ENCODE data around the gene PRSS57. TPM values are rescaled to one million over a fixed set of nuclear protein-coding genes. Genes with fewer than 3 reads are reported as not detected.
"Not testable (repeated sequence)": the region's sequence is repeated elsewhere in the genome, so short reads cannot be mapped to it uniquely, and the experiment has no call there.

PRSS57 gene
- total and polyA plus RNA-seq, 5 donors: not detected

DNA sequence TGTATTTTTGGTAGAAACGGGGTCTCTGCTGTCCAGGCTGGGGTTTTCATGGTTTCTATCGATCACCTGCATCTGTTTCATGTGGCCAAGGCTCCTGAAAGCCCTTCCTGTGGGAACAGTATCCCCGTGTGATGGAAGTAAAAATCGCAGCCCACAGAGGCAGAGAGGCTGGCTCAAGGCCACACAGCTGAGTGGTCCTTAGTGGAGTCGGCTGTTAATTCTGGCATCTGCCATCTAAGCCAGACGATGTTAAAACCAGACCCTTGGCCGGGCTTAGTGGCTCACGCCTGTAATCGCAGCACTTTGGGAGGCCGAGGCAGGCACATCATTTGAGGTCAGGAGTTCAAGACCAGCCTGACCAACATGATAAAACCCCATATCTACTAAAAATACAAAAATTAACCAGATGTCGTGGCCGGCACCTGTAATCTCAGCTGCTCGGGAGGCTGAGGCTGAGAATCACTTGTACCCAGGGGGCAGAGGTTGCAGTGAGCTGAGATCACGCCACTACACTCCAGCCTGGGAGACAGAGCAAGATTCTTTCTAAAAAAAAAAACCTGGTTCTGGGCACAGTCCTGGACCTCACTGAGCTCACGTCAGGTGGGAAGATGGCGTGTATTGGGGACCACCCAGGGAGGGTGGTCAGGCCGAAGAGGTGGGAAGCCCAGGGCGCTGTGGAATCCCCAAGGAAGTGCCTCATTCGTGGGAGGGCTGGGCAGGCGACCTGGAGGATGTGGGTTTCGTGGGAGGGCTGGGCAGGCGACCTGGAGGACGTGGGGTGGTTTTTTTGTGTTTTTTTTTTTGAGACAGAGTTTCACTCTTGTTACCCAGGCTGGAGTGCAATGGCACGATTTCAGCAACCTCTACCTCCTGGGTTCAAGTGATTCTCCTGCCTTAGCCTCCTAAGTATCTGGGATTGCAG, 37.2 kb upstream of the PRSS57 start:
- no peak overlapping the region for H3K27ac ChIP-seq (ENCODE audit: low read length)
- WGBS: 75% methylated on average over 24 of the region's 24 CpGs
- intact Hi-C loops (cut with DNase I): loop anchor here in 1 of 4 donors (5.0 kb wide), 1 partner anchor 65 kb away; no protein-coding TSS in a partner anchor
- H3K9me3 ChIP-seq (ENCODE audit: control insufficient read depth, low read length): no peaks in the 10 kb centered on the region
- H3K4me1 ChIP-seq (ENCODE audit: control insufficient read depth, insufficient read depth, low read length): no peaks in the 10 kb centered on the region
- no peaks in the 10 kb centered on the region for H3K27me3 ChIP-seq (ENCODE audit: control insufficient read depth, insufficient read depth)
- no peak overlapping the region for H3K4me3 ChIP-seq (ENCODE audit: low read length)
- no peak for ATAC-seq
- DNase-seq: no peak

GRCh38 chr19:731000-731399, 35.7 kb upstream of the PRSS57 start:
- no peak overlapping the region for H3K27ac ChIP-seq (ENCODE audit: low read length)
- H3K9me3 ChIP-seq (ENCODE audit: control insufficient read depth, low read length): no peaks in the 10 kb centered on the region
- DNase-seq: no peak
- ATAC-seq: no peak
- H3K4me3 ChIP-seq (ENCODE audit: low read length): no peak overlapping the region
- WGBS: 90% methylated on average over 16 of the region's 16 CpGs
- intact Hi-C loops (cut with DNase I): loop anchor here in 1 of 4 donors (5.0 kb wide), 1 partner anchor 64 kb away; no protein-coding TSS in a partner anchor
- H3K27me3 ChIP-seq (ENCODE audit: control insufficient read depth, insufficient read depth): no peaks in the 10 kb centered on the region
- H3K4me1 ChIP-seq (ENCODE audit: control insufficient read depth, insufficient read depth, low read length): no peaks in the 10 kb centered on the region

GRCh38 chr19:729965-730668, 34.9 kb upstream of the PRSS57 start:
- Histone ChIP-seq H3K4me1 (ENCODE audit: control insufficient read depth, insufficient read depth, low read length) (no peaks in the 10 kb centered on the region), H3K9me3 (ENCODE audit: control insufficient read depth, low read length) (no peaks in the 10 kb centered on the region), H3K27ac (ENCODE audit: low read length) (peak overlapping the region; percentile 30), H3K4me3 (ENCODE audit: low read length) (no peak overlapping the region), H3K27me3 (ENCODE audit: control insufficient read depth, insufficient read depth) (no peaks in the 10 kb centered on the region)
- WGBS: 48% methylated on average over 14 of the region's 14 CpGs
- ATAC-seq (peak in 1 of 2 donors; percentile 35), DNase-seq (peak in 1 of 3 donors; percentile 77)
- intact Hi-C loops (cut with DNase I): loop anchor here in 1 of 4 donors (5.0 kb wide), 1 partner anchor 63 kb away; no protein-coding TSS in a partner anchor

GRCh38 chr19:729564-729963, 34.3 kb upstream of the PRSS57 start:
- DNase-seq; intact Hi-C loops (cut with DNase I); ATAC-seq; H3K4me3 ChIP-seq (ENCODE audit: low read length); H3K27me3 ChIP-seq (ENCODE audit: control insufficient read depth, insufficient read depth); H3K4me1 ChIP-seq (ENCODE audit: control insufficient read depth, insufficient read depth, low read length); H3K9me3 ChIP-seq (ENCODE audit: control insufficient read depth, low read length); H3K27ac ChIP-seq (ENCODE audit: low read length): not testable (repeated sequence)
- WGBS: 82% methylated on average over 15 of the region's 15 CpGs

DNA sequence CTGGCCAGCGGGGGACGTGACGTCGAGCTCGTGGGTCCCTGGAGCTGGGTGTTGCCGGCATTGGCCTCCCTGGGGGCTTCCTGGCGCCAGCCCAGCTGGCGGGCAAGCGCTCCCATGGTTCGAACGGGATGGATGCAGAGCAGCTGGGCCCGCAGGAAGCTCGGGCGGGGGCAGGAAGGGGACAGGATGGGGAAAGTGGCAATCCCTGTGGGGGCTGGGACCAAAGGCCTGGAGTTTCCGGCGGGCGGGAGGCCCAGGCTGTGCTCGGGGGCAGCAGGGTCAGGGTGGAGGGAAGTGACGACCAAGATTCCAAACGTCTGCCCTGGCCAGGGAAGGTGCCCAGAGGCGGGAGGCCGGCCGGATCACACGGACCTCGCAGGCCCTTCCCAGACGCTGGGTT, 32.8 kb upstream of the PRSS57 start:
- Histone ChIP-seq H3K27me3 (ENCODE audit: control insufficient read depth, insufficient read depth) (no peaks in the 10 kb centered on the region), H3K9me3 (ENCODE audit: control insufficient read depth, low read length) (no peaks in the 10 kb centered on the region), H3K27ac (ENCODE audit: low read length) (peak overlapping the region; percentile 62), H3K4me1 (ENCODE audit: control insufficient read depth, insufficient read depth, low read length) (no peaks in the 10 kb centered on the region), H3K4me3 (ENCODE audit: low read length) (no peak overlapping the region)
- DNase-seq: peak; percentile 92 to 96 (median 93)
- ATAC-seq: peak; percentile 90
- 33% methylated on average over 26 of the region's 26 CpGs for WGBS
- intact Hi-C loops (cut with DNase I): no loop called here

DNA sequence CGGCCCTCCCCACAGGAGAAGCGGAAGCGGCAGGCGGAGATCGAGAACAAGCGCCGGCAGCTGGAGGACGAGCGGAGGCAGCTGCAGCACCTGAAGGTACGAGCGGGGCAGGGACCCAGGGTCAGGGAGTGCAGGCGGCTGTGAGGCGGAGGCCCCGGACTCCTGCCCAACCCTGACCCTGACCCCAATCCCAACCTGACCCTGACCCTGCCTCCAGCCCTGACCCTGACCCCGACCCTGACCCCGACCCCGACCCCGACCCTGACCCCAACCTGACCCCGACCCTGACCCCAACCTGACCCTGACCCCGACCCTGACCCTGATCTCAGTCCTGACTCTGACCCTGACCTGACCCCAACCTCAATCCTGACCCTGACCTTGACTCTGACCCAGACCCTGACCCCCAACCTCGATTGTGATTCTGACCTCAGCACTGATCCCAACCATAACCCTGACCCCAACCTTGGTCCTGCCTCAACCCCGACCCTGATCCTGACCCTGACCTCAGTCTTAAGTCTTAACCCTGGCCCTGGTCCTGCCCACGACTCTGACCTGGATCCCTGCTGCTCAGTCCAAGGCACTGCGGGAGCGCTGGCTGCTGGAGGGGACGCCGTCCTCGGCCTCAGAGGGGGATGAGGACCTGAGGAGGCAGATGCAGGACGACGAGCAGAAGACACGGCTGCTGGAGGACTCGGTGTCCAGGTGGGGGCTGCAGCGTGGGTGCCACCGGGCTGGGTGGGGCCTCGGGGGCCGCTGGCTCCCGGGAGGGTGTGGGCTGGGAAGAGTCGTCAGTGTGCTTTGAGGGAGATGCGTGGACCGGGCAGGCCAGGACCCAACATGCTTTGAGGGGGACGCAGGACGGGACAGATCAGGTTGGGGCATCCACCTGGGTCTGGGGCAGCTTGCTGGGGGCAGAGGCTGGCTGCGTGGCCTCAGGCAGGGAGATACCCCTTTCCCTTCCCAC, 32.0 kb upstream of the PRSS57 start:
- no peak for DNase-seq
- Histone ChIP-seq H3K27ac (ENCODE audit: low read length) (peak overlapping the region; percentile 62), H3K4me1 (ENCODE audit: control insufficient read depth, insufficient read depth, low read length) (no peaks in the 10 kb centered on the region), H3K9me3 (ENCODE audit: control insufficient read depth, low read length) (no peaks in the 10 kb centered on the region), H3K27me3 (ENCODE audit: control insufficient read depth, insufficient read depth) (no peaks in the 10 kb centered on the region), H3K4me3 (ENCODE audit: low read length) (no peak overlapping the region)
- 71% methylated on average over 43 of the region's 43 CpGs for WGBS
- intact Hi-C loops (cut with DNase I): no loop called here
- ATAC-seq: peak; percentile 1 to 6

GRCh38 chr19:725461-726089, 30.3 kb upstream of the PRSS57 start:
- no peaks in the 10 kb centered on the region for H3K4me1 ChIP-seq (ENCODE audit: control insufficient read depth, insufficient read depth, low read length)
- intact Hi-C loops (cut with DNase I): no loop called here
- DNase-seq: no peak
- no peak for ATAC-seq
- H3K27ac ChIP-seq (ENCODE audit: low read length): no peak overlapping the region
- WGBS: 94% methylated on average over 13 of the region's 13 CpGs
- H3K27me3 ChIP-seq (ENCODE audit: control insufficient read depth, insufficient read depth): no peaks in the 10 kb centered on the region
- no peak overlapping the region for H3K4me3 ChIP-seq (ENCODE audit: low read length)
- no peaks in the 10 kb centered on the region for H3K9me3 ChIP-seq (ENCODE audit: control insufficient read depth, low read length)

DNA sequence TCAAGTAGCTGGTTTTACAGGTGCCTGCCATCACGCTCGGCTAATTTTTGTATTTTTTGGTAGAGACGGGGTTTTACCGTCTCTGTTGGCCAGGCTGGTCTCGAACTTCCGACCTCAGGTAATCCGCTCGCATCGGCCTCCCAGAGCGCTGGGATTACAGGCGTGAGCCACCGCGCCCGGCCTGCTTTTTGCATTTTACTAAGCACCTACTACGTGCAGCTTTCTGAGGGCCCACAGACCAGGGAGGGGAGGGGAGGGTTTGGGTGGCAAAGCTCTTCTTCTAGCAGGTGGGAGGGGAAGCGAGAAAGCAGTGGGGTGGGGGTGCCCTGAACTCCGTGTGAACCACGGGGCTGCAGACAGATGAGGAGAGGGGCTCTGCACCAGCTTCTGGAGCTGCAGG, 28.5 kb upstream of the PRSS57 start:
- 93% methylated on average over 18 of the region's 18 CpGs for WGBS
- Histone ChIP-seq H3K27me3 (ENCODE audit: control insufficient read depth, insufficient read depth) (no peaks in the 10 kb centered on the region), H3K4me1 (ENCODE audit: control insufficient read depth, insufficient read depth, low read length) (no peaks in the 10 kb centered on the region), H3K27ac (ENCODE audit: low read length) (no peak overlapping the region), H3K9me3 (ENCODE audit: control insufficient read depth, low read length) (no peaks in the 10 kb centered on the region), H3K4me3 (ENCODE audit: low read length) (no peak overlapping the region)
- intact Hi-C loops (cut with DNase I): no loop called here
- ATAC-seq: no peak
- DNase-seq: no peak

DNA sequence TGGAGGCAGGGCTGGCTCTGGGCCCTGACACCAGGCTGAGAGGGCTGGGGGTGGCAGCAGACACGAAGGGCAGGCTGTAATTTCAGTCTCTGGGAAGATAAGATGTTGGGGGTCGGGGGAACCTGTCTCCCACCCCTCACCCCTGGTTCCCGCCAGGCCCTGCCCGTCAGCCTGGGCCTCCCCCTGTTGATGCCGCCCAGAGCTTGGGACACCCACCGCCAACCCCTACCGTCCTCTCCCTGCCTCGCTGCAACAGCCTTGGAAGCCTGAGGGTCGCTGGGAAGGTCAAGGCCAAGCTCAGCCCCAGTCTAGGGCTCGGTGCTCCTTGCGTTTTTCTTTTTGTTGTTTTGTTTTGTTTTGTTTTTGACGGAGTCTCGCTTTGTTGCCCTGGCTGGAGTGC, 28.0 kb upstream of the PRSS57 start:
- intact Hi-C loops (cut with DNase I): no loop called here
- Histone ChIP-seq H3K9me3 (ENCODE audit: control insufficient read depth, low read length) (no peaks in the 10 kb centered on the region), H3K27ac (ENCODE audit: low read length) (no peak overlapping the region), H3K27me3 (ENCODE audit: control insufficient read depth, insufficient read depth) (no peaks in the 10 kb centered on the region), H3K4me1 (ENCODE audit: control insufficient read depth, insufficient read depth, low read length) (no peaks in the 10 kb centered on the region), H3K4me3 (ENCODE audit: low read length) (no peak overlapping the region)
- ATAC-seq (no peak), DNase-seq (no peak)
- WGBS: 78% methylated on average over 13 of the region's 13 CpGs

GRCh38 chr19:722553-723101, 27.4 kb upstream of the PRSS57 start:
- Histone ChIP-seq H3K4me1 (ENCODE audit: control insufficient read depth, insufficient read depth, low read length) (no peaks in the 10 kb centered on the region), H3K9me3 (ENCODE audit: control insufficient read depth, low read length) (no peaks in the 10 kb centered on the region), H3K27me3 (ENCODE audit: control insufficient read depth, insufficient read depth) (no peaks in the 10 kb centered on the region), H3K4me3 (ENCODE audit: low read length) (no peak overlapping the region), H3K27ac (ENCODE audit: low read length) (no peak overlapping the region)
- WGBS: 44% methylated on average over 17 of the region's 17 CpGs
- peak; percentile 25 to 74 for ATAC-seq
- intact Hi-C loops (cut with DNase I): no loop called here
- peak; percentile 86 for DNase-seq
